MM.1S (cell line): ENCODE measurements around the gene UPP1.

ENCODE experiments used
- DNase-seq: peaks from one replicate; pipeline ENCODE4 v3.0.0-alpha.2; 2015
- H2AFZ ChIP-seq: fragments of 300-600 bp; sonication (generic); 2 replicates; pipeline ENCODE4 v1.6.0; 2016; ENCODE audit warnings: antibody characterized with exemption, low read length
- H3F3A ChIP-seq: fragments of 300-600 bp; sonication (generic); 2 replicates; pipeline ENCODE4 v1.6.1; 2016; ENCODE audit warnings: mild to moderate bottlenecking, antibody characterized with exemption, low read length, moderate library complexity, mixed read lengths; ENCODE audit not compliant: insufficient read depth
- H3K27ac ChIP-seq: fragments of 300-600 bp; sonication (generic); 2 replicates; pipeline ENCODE4 v1.5.1; 2016; ENCODE audit warnings: mild to moderate bottlenecking, low read length
- H3K27me3 ChIP-seq: fragments of 300-600 bp; sonication (generic); replicated peaks from 2 replicates; pipeline ENCODE4 v1.6.0; 2016; ENCODE audit warnings: low read length; ENCODE audit not compliant: insufficient read depth
- H3K36me3 ChIP-seq: fragments of 300-600 bp; sonication (generic); replicated peaks from 2 replicates; pipeline ENCODE4 v1.6.1; 2016; ENCODE audit warnings: mild to moderate bottlenecking, low read length, mixed read lengths; ENCODE audit not compliant: insufficient read depth
- H3K4me1 ChIP-seq: fragments of 300-600 bp; sonication (generic); 2 replicates; pipeline ENCODE4 v1.6.1; 2016; ENCODE audit warnings: low read length, mixed read lengths
- H3K4me2 ChIP-seq: fragments of 300-600 bp; sonication (generic); 2 replicates; pipeline ENCODE4 v1.6.0; 2016; ENCODE audit warnings: low read depth, low read length
- H3K4me3 ChIP-seq: fragments of 300-600 bp; sonication (generic); 2 replicates; pipeline ENCODE4 v1.5.1; 2016; ENCODE audit warnings: low read length, mixed read lengths
- H3K79me2 ChIP-seq: fragments of 300-600 bp; sonication (generic); 2 replicates; pipeline ENCODE4 v1.6.1; 2016; ENCODE audit warnings: mixed run types, low read length, mixed read lengths
- H3K9ac ChIP-seq: fragments of 300-600 bp; sonication (generic); 2 replicates; pipeline ENCODE4 v1.6.1; 2016; ENCODE audit warnings: low read length, mixed read lengths
- H3K9me2 ChIP-seq: fragments of 300-600 bp; sonication (generic); replicated peaks from 2 replicates; pipeline ENCODE4 v1.6.1; 2016; ENCODE audit warnings: mild to moderate bottlenecking, low read length, mixed read lengths; ENCODE audit not compliant: insufficient read depth
- H3K9me3 ChIP-seq: fragments of 300-600 bp; sonication (generic); replicated peaks from 2 replicates; pipeline ENCODE4 v1.6.1; 2016; ENCODE audit warnings: mild to moderate bottlenecking, low read length, mixed read lengths; ENCODE audit not compliant: insufficient read depth
- H4K20me1 ChIP-seq: fragments of 300-600 bp; sonication (generic); 2 replicates; pipeline ENCODE4 v1.6.1; 2016; ENCODE audit warnings: mild to moderate bottlenecking, low read length, moderate library complexity, mixed read lengths; ENCODE audit not compliant: insufficient read depth
- EZH2 ChIP-seq: fragments of 300-600 bp; sonication (generic); optimal IDR thresholded peaks from 2 replicates; pipeline ENCODE3; 2017; ENCODE audit warnings: low read depth, mild to moderate bottlenecking, antibody characterized with exemption, low read length, mixed read lengths
- EZH2phosphoT487 ChIP-seq: fragments of 300-600 bp; sonication (generic); IDR thresholded peaks from 2 replicates; pipeline ENCODE4 v1.6.1; 2018; ENCODE audit warnings: antibody characterized with exemption, low read length
- TF ChIP-seq, protein P1 (sequence below): fragments of 300-600 bp; sonication (generic); IDR thresholded peaks from 2 replicates; pipeline ENCODE4 v1.5.1; 2016; ENCODE audit warnings: antibody characterized with exemption, low read length, mixed read lengths

UPP1 gene

DNA sequence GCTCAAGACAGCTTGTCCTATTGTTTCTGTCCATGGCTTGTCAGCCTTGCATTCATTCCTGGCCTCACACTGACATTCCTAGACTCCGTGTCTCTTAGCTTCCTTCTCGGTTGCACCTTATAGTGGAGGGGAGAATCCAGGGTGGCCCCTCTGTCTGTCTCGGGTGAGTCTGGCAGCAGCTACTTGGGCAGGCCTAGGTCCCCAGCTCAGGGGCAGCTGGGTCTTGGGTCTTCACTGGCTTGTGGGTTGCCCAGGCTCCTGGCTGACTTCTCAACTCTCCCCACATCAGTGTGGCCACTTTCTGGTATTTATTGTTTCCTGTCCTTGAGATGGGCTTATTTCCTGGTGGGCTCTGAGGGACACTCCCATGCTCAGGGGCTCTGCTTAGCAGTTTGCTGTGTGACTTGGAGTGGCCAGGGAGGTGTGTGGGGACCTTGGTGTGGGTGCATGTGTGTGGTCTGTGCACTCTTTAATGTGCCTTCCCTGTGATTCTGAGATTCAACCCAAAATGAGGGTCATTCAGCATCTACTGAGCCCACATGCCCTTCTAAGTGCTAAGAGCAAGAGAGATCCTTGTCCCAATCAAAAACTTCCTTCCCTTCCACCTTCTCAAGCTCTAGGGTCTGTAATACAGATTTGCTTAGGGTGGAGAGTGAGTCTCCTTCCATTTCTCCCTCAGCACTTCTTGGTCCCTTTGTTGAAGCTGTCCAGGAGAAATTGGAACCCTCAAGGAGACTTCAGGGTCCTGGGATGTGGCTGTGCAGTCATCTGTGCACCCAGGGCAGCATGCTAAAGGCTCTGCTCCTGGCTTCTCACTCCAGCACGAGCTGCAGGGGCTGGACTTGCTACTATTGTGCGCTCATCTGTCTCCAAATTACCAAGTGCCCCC is 20.1 kb downstream of the UPP1 start:
- Histone ChIP-seq H3K9me3 (no peaks in the 10 kb centered on the region), H3K4me1 (no peaks in the 10 kb centered on the region), H4K20me1 (no peaks in the 10 kb centered on the region), H3K36me3 (no peaks in the 10 kb centered on the region), H3K9me2 (no peaks in the 10 kb centered on the region), H3K27me3 (no peaks in the 10 kb centered on the region), H3K27ac (no peak overlapping the region), H3K9ac (no peak overlapping the region), H3K4me2 (no peak overlapping the region), H3K79me2 (no peaks in the 10 kb centered on the region), H3F3A (no peaks in the 10 kb centered on the region), H3K4me3 (no peak overlapping the region), H2AFZ (no peak overlapping the region)
- TF ChIP-seq EZH2 = no peak
- TF ChIP-seq EZH2phosphoT487 = no peak
- TF ChIP-seq, protein P1, sequence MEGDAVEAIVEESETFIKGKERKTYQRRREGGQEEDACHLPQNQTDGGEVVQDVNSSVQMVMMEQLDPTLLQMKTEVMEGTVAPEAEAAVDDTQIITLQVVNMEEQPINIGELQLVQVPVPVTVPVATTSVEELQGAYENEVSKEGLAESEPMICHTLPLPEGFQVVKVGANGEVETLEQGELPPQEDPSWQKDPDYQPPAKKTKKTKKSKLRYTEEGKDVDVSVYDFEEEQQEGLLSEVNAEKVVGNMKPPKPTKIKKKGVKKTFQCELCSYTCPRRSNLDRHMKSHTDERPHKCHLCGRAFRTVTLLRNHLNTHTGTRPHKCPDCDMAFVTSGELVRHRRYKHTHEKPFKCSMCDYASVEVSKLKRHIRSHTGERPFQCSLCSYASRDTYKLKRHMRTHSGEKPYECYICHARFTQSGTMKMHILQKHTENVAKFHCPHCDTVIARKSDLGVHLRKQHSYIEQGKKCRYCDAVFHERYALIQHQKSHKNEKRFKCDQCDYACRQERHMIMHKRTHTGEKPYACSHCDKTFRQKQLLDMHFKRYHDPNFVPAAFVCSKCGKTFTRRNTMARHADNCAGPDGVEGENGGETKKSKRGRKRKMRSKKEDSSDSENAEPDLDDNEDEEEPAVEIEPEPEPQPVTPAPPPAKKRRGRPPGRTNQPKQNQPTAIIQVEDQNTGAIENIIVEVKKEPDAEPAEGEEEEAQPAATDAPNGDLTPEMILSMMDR = no peak
- no peak for DNase-seq

- Histone ChIP-seq H3K9ac (no peak overlapping the region), H3K4me1 (no peaks in the 10 kb centered on the region), H3K4me3 (no peak overlapping the region), H3K27me3 (no peaks in the 10 kb centered on the region), H3K79me2 (no peaks in the 10 kb centered on the region), H3F3A (no peaks in the 10 kb centered on the region), H2AFZ (no peak overlapping the region), H3K27ac (no peak overlapping the region), H4K20me1 (no peaks in the 10 kb centered on the region), H3K4me2 (no peak overlapping the region), H3K9me2 (no peaks in the 10 kb centered on the region), H3K9me3 (no peaks in the 10 kb centered on the region), H3K36me3 (no peaks in the 10 kb centered on the region)
- DNase-seq = peak; percentile 86
- no peak for TF ChIP-seq EZH2phosphoT487
- TF ChIP-seq, protein P1 = peak; percentile 99
These were observed 21.0 kb downstream of the UPP1 start for GRCh38 chr7:48109848-48110663.

DNA sequence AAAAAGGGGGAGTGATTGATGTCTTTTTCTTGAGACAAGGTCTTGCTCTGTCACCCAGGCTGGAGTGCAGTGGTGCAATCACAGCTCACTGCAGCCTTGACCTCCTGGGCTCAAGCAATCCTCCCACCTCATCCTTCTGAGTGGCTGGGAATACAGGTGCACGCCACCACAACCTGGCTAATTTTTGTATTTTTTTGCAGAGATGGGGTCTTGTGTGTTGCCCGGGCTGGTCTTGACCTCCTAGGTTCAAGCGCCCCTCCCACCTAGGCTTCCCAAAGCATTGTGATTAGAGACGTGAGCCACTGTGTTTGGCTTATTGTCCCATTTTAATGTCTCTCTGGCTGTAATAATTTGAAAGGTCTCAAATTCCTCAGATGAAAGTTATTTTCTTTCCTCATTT is 21.8 kb downstream of the UPP1 start:
- Histone ChIP-seq H3F3A (no peaks in the 10 kb centered on the region), H2AFZ (no peak overlapping the region), H3K4me2 (no peak overlapping the region), H3K79me2 (no peaks in the 10 kb centered on the region), H3K9me3 (no peaks in the 10 kb centered on the region), H3K4me3 (no peak overlapping the region), H3K27ac (no peak overlapping the region), H3K27me3 (no peaks in the 10 kb centered on the region), H4K20me1 (no peaks in the 10 kb centered on the region), H3K9me2 (no peaks in the 10 kb centered on the region), H3K9ac (no peak overlapping the region), H3K4me1 (no peaks in the 10 kb centered on the region), H3K36me3 (no peaks in the 10 kb centered on the region)
- TF ChIP-seq EZH2phosphoT487 = no peak
- TF ChIP-seq EZH2 = no peak
- DNase-seq = no peak
